Loucy (cell line): ENCODE data around the gene ANKRD55.

ENCODE experiments used
- H2AFZ ChIP-seq: fragments of 200-600 bp; sonication (generic); 2 replicates; pipeline ENCODE4 v1.6.0; 2016; ENCODE audit warnings: antibody characterized with exemption, mild to moderate bottlenecking, low read length, moderate library complexity
- H3F3A ChIP-seq: fragments of 200-600 bp; 2 replicates; pipeline ENCODE4 v1.6.0; 2016; ENCODE audit warnings: antibody characterized with exemption, low read depth, mild to moderate bottlenecking
- H3K27me3 ChIP-seq: fragments of 200-600 bp; sonication (generic); 2 replicates; pipeline ENCODE4 v1.6.1; 2014; ENCODE audit warnings: low read length, mild to moderate bottlenecking; ENCODE audit not compliant: insufficient read depth, poor library complexity, severe bottlenecking
- H3K36me3 ChIP-seq: fragments of 200-600 bp; sonication (generic); 2 replicates; pipeline ENCODE4 v1.6.1; 2016; ENCODE audit warnings: low read length; ENCODE audit not compliant: insufficient read depth
- H3K4me1 ChIP-seq: fragments of 200-600 bp; sonication (generic); 2 replicates; pipeline ENCODE4 v1.5.1; 2014; ENCODE audit warnings: low read length, mild to moderate bottlenecking; ENCODE audit not compliant: insufficient read depth, poor library complexity, severe bottlenecking
- H3K4me2 ChIP-seq: fragments of 200-600 bp; sonication (generic); 2 replicates; pipeline ENCODE4 v1.6.0; 2014; ENCODE audit warnings: antibody characterized with exemption, low read length, low read depth, mild to moderate bottlenecking; ENCODE audit not compliant: poor library complexity, severe bottlenecking
- H3K4me3 ChIP-seq: fragments of 200-600 bp; sonication (generic); 2 replicates; pipeline ENCODE4 v1.5.1; 2014; ENCODE audit warnings: low read length, mild to moderate bottlenecking, mixed read lengths; ENCODE audit not compliant: poor library complexity, severe bottlenecking
- H3K79me2 ChIP-seq: fragments of 200-600 bp; sonication (generic); 2 replicates; pipeline ENCODE4 v1.6.1; 2014; ENCODE audit warnings: low read length; ENCODE audit not compliant: insufficient read depth
- H3K9ac ChIP-seq: fragments of 200-600 bp; sonication (generic); 2 replicates; pipeline ENCODE4 v1.6.0; 2014; ENCODE audit warnings: mild to moderate bottlenecking, low read depth, low read length, moderate library complexity; ENCODE audit not compliant: poor library complexity, severe bottlenecking
- H3K9me2 ChIP-seq: fragments of 200-600 bp; sonication (generic); replicated peaks from 2 replicates; pipeline ENCODE4 v1.6.1; 2016; ENCODE audit warnings: low read depth, low read length, mixed read lengths
- H3K9me3 ChIP-seq: fragments of 200-600 bp; sonication (generic); 2 replicates; pipeline ENCODE4 v1.6.1; 2014; ENCODE audit warnings: mild to moderate bottlenecking, antibody characterized with exemption, low read length, low read depth; ENCODE audit not compliant: insufficient read depth
- H4K20me1 ChIP-seq: fragments of 200-600 bp; sonication (generic); 2 replicates; pipeline ENCODE4 v1.6.0; 2014; ENCODE audit warnings: antibody characterized with exemption, low read length, mild to moderate bottlenecking; ENCODE audit not compliant: insufficient read depth, poor library complexity, severe bottlenecking
- CTCF ChIP-seq: fragments of 200-600 bp; sonication (generic); conservative IDR thresholded peaks from 2 replicates; pipeline ENCODE4 v1.5.1; 2014; ENCODE audit warnings: mild to moderate bottlenecking, antibody characterized with exemption, low read length
- EZH2phosphoT487 ChIP-seq: fragments of 200-600 bp; IDR thresholded peaks from 2 replicates; pipeline ENCODE4 v1.6.1; 2018; ENCODE audit warnings: antibody characterized with exemption, mild to moderate bottlenecking, moderate library complexity, borderline replicate concordance

ANKRD55 gene

GRCh38 chr5:56055859-56056258 is 177.3 kb downstream of the ANKRD55 start:
- Histone ChIP-seq H3K4me3 (no peak overlapping the region), H2AFZ (no peak overlapping the region), H3F3A (0 out of 2 replicates have a peak, but pooled peaks cover 3% of the 10 kb centered on the region), H3K9me3 (peaks cover 12% of the 10 kb centered on the region; the same call in 1 of the 2 replicates), H3K9ac (no peak overlapping the region), H3K4me1 (peaks cover 29% of the 10 kb centered on the region), H3K36me3 (no peaks in the 10 kb centered on the region), H4K20me1 (no peaks in the 10 kb centered on the region), H3K27me3 (peaks cover 27% of the 10 kb centered on the region), H3K79me2 (no peaks in the 10 kb centered on the region), H3K9me2 (no peaks in the 10 kb centered on the region), H3K4me2 (no peak overlapping the region)
- TF ChIP-seq EZH2phosphoT487 (no peak), CTCF (no peak)

- Histone ChIP-seq H2AFZ (no peak overlapping the region), H3K4me1 (peaks cover 32% of the 10 kb centered on the region), H3K9me2 (no peaks in the 10 kb centered on the region), H3K9me3 (peaks cover 12% of the 10 kb centered on the region; the same call in 1 of the 2 replicates), H3K9ac (no peak overlapping the region), H4K20me1 (no peaks in the 10 kb centered on the region), H3K36me3 (no peaks in the 10 kb centered on the region), H3K27me3 (peaks cover 27% of the 10 kb centered on the region), H3K4me2 (no peak overlapping the region), H3K79me2 (no peaks in the 10 kb centered on the region), H3F3A (peaks cover 9% of the 10 kb centered on the region), H3K4me3 (no peak overlapping the region)
- TF ChIP-seq CTCF (no peak), EZH2phosphoT487 (no peak)
Observed at GRCh38 chr5:56055287-56055686, 177.8 kb downstream of the ANKRD55 start.

- Histone ChIP-seq H2AFZ (no peak overlapping the region), H3K27me3 (peaks cover 27% of the 10 kb centered on the region), H3F3A (peaks cover 10% of the 10 kb centered on the region), H4K20me1 (no peaks in the 10 kb centered on the region), H3K4me1 (peaks cover 33% of the 10 kb centered on the region), H3K9me3 (peaks cover 12% of the 10 kb centered on the region; the same call in 1 of the 2 replicates), H3K9me2 (no peaks in the 10 kb centered on the region), H3K4me3 (no peak overlapping the region), H3K4me2 (no peak overlapping the region), H3K36me3 (no peaks in the 10 kb centered on the region), H3K9ac (no peak overlapping the region), H3K79me2 (no peaks in the 10 kb centered on the region)
- TF ChIP-seq CTCF (no peak), EZH2phosphoT487 (no peak)
Observed at GRCh38 chr5:56054666-56055065, 178.5 kb downstream of the ANKRD55 start.
